Islet precursor cell (in vitro differentiated cells): Measurements from ENCODE around the gene MLC1.

ENCODE experiments used
- DNase-seq: peaks from one replicate; pipeline ENCODE4 v3.0.0-alpha.2; 2018

The MLC1 gene

DNA sequence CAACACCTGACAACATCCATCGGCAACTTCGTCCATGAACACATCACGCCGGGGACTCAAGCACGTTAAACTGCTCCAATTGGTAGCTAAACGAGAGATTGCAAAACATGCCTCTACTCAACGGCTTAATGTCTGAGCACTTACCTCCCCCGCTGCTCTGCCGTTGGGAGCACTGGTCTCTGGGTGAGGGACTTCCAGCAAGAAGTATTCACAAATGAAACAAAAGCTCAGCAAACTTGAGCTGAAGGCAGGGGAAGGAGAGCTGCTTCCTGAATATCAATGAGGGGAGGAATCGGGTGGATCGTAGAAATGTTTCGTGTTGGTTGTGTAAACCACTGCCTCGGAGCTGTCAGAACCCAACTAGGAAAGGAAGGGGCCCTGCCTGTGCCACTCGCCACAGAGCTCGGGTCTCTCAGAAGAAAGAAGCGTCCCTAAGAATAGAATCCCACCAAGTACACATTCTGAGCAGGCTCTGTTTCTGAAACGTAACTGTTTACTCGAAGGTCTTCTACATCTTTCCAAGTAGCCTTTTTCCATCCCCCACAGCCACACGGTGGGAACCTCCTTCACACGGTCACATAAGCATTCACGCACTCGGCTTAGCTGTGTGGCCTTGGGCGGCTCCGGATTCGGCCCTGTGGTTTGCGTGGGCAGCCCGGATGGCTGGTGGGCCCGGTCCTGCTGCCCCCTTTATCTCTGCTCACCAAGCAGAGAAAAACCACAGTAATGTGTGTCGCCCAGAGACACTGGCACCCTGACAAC is at the start of gene MLC1:
TSS of gene MLC1 (minus strand) at position 216 of the 762 bp plus-strand sequence. CDS start 524 bp downstream, outside the sequence.
- DNase-seq, result no peak

- DNase-seq, result no peak
Observed at GRCh38 chr22:50134481-50134880, 49.3 kb upstream of the MLC1 start.

DNA sequence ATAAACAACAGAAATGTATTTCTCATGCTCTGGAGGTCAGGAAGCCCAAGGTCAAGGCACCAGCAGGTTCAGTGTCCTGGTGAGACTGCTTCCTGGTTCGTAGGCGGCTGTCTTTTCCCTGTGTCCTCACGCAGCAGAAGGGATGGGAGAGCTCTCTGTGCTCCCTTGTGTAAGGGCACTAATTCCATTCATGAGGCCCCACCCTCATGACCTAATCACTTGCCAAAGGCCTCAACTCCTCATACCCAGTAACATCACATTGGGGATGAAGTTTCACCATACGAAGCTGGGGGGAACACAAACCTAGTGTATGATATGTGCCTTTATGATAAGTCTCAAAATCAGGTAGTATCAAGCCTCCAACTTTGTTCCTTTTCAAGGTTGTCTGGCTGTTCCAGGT is 46.7 kb upstream of the MLC1 start:
- no peak for DNase-seq

- DNase-seq, result no peak
Observed at GRCh38 chr22:50129121-50129736, 44.0 kb upstream of the MLC1 start.

GRCh38 chr22:50125029-50125428 is 39.8 kb upstream of the MLC1 start:
- DNase-seq, result no peak

DNA sequence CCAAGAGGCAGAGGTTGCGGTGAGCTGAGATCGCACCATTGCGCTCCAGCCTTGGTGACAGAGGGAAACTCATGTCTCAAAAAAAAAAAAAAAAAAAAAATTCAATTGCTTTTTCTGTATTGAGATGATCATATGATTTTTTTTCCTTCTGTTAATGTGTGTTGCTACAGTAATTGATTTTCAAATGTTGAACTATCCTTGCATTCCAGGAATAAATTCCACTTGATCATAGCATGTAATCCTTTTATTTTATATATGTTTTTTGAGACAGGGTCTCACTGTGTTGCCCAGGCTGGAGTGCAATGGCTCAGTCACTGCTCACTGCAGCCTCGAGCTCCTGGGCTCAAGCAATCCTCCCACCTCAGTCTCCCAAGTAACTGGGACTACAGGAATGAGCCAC is 37.9 kb upstream of the MLC1 start:
- DNase-seq, result no peak

DNA sequence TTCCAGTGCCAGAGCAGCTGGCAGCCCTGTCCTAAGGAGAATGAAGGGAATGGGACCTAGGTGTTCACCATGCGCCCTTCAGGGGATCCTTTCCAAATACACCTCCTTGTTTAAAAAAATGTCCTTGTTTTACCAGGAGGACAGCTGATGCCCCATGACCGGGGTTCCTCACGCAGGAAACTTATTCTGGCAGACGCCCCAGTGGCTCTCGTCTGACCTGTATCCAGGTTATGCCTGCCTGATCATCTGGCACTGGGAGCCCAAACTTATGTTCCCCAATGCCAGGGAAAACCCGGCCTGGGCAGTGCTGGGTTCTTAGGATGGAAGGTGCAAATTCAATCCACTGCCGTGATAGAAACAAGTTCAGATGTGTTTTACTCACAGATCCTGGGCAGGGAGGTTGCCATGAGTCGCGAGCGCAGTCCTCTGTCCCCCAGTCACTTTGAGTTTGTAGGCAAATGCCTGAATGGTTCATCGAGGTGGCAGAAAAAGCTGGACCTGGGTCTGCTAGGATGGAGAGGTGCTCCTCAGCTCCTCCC is 36.0 kb upstream of the MLC1 start:
- DNase-seq, result no peak

DNA sequence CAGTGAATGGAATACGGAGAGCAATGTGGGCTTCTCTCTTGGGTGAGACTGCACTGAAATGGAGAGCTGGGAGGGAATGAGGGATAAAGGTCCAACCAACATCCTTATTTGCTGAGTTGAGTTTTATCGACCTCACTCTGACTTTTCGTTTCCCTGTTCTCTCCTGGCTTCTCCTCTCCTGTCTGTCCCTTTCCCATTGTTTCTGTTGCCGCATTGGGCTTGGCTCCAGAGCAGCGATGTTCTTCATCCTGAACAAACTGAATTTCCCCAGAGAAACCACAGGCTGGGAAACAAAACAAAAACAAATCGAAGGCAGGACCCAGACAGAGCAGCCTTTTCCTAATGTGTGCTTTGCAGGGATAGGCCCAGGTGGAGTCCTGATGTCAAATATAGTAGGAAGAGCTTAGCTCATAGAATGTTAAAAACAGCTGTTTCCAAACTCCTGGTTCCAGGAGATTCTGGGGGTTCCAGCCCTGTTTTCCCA is 34.6 kb upstream of the MLC1 start:
- DNase-seq, result no peak

GRCh38 chr22:50119169-50119767 is 34.0 kb upstream of the MLC1 start:
- DNase-seq, result no peak

GRCh38 chr22:50118557-50119168 is 33.4 kb upstream of the MLC1 start:
- peak; percentile 86 for DNase-seq

GRCh38 chr22:50118129-50118528 is 32.9 kb upstream of the MLC1 start:
- DNase-seq, result no peak

GRCh38 chr22:50117168-50117762 is 32.0 kb upstream of the MLC1 start:
- DNase-seq, result no peak

DNA sequence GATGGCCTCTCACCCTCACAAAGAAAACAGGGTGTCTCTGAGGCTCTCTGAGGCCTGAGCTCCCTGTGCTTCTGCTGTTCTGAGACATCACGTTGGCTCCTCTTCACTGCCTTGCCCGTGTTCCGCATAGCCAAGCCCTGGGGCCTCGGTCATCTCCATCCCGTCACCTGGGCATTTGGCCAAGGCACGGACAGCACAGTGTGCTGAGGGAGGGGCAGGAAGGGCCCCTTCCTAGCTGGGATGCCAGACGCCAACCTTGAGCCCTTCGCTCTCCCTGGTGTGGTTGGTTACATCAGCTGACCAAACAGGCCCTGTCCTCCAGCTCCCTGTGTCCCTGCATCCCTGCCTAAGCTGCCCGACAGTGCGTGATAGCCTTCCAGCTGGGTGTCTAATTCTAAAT is 30.5 kb upstream of the MLC1 start:
- no peak for DNase-seq

DNA sequence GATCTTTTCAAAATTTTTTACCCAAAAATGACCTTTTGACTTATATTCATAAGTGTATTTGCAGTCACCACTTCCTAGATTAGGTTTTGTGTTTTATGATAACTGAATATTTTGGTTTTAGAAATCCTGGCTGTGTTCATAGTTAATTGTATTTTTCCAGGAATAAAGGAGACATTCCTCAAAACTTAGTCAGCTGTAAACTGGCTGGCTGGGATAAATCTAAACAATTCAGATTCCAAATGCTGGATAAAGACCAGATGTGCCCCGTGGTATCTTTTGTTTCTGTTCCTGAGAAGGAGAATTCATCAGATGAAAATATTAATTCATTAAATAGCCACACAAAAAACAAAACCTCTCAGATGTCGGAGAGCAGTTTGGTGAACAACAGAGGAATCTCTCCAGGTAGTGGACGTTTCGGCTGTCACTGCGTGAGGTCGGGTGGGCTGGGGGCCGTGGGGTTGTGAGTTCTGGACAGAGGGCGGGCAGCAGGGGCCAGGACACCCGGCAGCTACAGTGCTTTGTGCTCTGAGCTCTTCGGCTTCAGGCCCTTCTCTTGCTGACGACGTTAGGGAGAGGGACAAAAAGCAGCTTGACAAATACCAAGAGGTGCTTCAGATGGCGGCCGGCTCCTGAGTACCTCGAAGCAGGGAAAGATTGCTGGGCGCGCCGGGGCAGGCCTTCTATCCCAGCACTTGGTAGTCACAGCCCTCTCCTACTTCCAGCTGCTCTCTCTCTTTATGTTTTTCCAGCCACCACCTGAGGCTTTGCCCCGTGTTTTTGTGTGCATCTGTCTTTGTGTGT is 29.2 kb upstream of the MLC1 start:
- no peak for DNase-seq

- peak; percentile 83 for DNase-seq
Observed at GRCh38 chr22:50112151-50113118, 27.2 kb upstream of the MLC1 start.

- no peak for DNase-seq
Observed at GRCh38 chr22:50111056-50111455, 25.8 kb upstream of the MLC1 start.

DNA sequence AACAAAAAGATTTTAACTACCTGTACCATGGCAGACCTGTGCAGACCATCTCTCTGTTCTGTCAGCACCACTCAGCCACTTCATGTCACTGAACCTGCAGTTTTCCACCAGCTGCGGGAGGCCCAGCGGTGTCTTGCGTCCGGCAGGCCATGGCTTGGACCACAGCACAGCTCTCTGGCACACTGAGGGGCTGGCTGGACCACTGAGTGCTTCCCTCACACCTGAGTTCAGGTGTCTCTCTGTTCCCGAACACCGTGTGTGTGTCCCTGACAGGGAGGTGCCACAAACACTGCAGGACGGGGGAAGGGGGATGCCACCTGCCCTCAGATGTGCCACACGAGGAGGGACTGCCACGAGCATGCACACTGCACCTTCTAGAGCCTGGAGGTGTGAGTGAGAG is 22.3 kb upstream of the MLC1 start:
- no peak for DNase-seq

- no peak for DNase-seq
Observed at GRCh38 chr22:50105208-50106100, 20.2 kb upstream of the MLC1 start.

DNA sequence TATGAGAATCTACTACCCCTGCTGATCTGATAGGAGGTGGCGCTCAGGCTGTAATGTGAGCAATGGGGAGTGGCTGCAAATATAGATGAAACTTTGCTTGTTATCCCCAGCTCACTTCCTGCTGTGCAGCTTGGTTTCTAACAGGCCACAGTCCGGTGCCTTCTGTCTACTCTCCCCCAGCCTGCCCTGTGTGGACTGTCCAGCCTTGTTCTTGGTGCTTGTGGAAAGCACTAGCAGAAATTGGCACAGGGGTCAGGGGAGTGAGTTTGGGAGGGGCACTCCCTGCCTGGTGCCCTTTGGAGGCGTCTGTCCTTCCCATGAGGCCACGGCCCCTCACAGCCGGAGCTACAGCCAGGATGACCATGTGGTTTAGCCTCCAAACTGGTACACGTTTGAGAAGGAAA is 18.9 kb upstream of the MLC1 start:
- DNase-seq, result no peak

DNA sequence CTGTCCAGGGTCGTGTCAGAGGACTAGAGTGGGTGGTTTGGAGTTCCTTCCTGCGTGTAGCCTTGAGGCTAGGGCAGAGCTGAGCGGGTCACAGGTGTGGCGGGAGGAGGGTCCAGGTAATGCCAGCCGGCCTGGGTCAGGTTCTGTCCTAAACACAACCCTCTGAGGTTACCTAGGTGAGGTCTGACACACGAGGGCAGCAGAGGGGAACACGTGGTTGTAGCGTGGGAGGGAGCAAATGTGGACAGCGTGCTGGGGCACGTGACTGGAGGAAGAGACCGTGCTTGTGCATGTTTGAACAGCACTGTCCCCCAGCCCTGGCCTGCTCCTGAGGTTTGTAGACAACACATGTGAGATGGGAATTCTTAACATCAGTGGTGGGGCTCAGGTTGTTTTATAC is 17.7 kb upstream of the MLC1 start:
- no peak for DNase-seq
